ENCODE results near the gene NIM1K.

GRCh38 chr5:43168175-43168574, 23.9 kb upstream of the NIM1K start:
- TF ChIP-seq CTCF (IDR thresholded peaks at IDR 0.05; ENCODE audit: insufficient read depth, low read depth, low read length) (no peak), EZH2 (IDR thresholded peaks at IDR 0.05; ENCODE audit: insufficient read depth, low read length) (no peak)

Data from astrocyte (in vitro differentiated cells and primary cell).